Gastroesophageal sphincter (tissue), 4 donors: Measurements from ENCODE around the gene CDH13. TPM values are rescaled to one million over a fixed set of nuclear protein-coding genes. Genes with fewer than 3 reads are reported as not detected.

ENCODE experiments used
- ATAC-seq: fragments of 150-250 bp; one replicate; pipeline ENCODE4 v1.9.1; 2016; ENCODE audit warnings: mild to moderate bottlenecking, moderate library complexity
- H3K27ac ChIP-seq, 4 donors: fragments of 200-600 bp; sonication (generic) in 3 of 4; 1 replicate in 3 of 4; 2 replicates in 1 of 4; pipeline ENCODE4 v1.5.1; 2016 to 2019
- H3K27me3 ChIP-seq: fragments of 200-600 bp; sonication (generic); one replicate; pipeline ENCODE4 v1.5.1; 2019
- H3K36me3 ChIP-seq, 2 donors: fragments of 200-600 bp; sonication (generic); one replicate each; pipeline ENCODE4 v1.5.1; 2019; ENCODE audit warnings: control low read depth in 1 of 2
- H3K4me1 ChIP-seq, 3 donors: fragments of 200-600 bp; sonication (generic); 1 replicate in 2 of 3; 2 replicates in 1 of 3; pipeline ENCODE4 v1.5.1; 2016 to 2019; ENCODE audit warnings: control low read depth in 2 of 3
- H3K4me3 ChIP-seq, 2 donors: fragments of 200-600 bp; sonication (generic); one replicate each; pipeline ENCODE4 v1.5.1; 2019; ENCODE audit warnings: mild to moderate bottlenecking in 1 of 2, moderate library complexity in 1 of 2
- H3K9me3 ChIP-seq, 3 donors: fragments of 200-600 bp; sonication (generic); one replicate each; pipeline ENCODE4 v1.5.1; 2017 to 2019; ENCODE audit warnings: control low read depth in 2 of 3
- EP300 ChIP-seq: sonication (generic); formaldehyde crosslinking; IDR thresholded peaks from one replicate; pipeline ENCODE4 v1.6.1; 2017; ENCODE audit warnings: antibody characterized with exemption, mild to moderate bottlenecking
- POLR2A ChIP-seq, 2 donors: fragments of 450-650 bp; IDR thresholded peaks; one replicate each; pipeline ENCODE4 v1.6.1; 2017; ENCODE audit warnings: antibody characterized with exemption in 2 of 2, mild to moderate bottlenecking in 2 of 2, moderate library complexity in 1 of 2
- POLR2AphosphoS5 ChIP-seq: sonication (generic); formaldehyde crosslinking; IDR thresholded peaks from one replicate; pipeline ENCODE4 v1.6.1; 2017; ENCODE audit warnings: antibody characterized with exemption
- WGBS, 2 donors: methylation state at CpG; one replicate each; pipeline ENCODE4 v1.1.5; 2018; ENCODE audit warnings: low coverage in 1 of 2; 5-methylcytosine and 5-hydroxymethylcytosine counted together
- total RNA-seq, 4 donors: library from RNA; depleted of rRNA; stranded (reverse); fragments of >200 nt; gene quantifications; one replicate each; pipeline ENCODE4 v1.1.0, GENCODE V29; 2016
- TF ChIP-seq, protein P1 (sequence below), 4 experiments: fragments of 200-600 bp in 2 of 4; fragments of 450-650 bp in 2 of 4; sonication (generic) in 1 of 4; IDR thresholded peaks; one replicate each; pipeline ENCODE4 v1.5.1; 2017 to 2019; ENCODE audit warnings: antibody characterized with exemption in 4 of 4, mild to moderate bottlenecking in 2 of 4, moderate library complexity in 2 of 4

CDH13 gene
- total RNA-seq, 4 donors from 2014 or later = 4.2 to 22.3 (median 11.4) TPM

DNA sequence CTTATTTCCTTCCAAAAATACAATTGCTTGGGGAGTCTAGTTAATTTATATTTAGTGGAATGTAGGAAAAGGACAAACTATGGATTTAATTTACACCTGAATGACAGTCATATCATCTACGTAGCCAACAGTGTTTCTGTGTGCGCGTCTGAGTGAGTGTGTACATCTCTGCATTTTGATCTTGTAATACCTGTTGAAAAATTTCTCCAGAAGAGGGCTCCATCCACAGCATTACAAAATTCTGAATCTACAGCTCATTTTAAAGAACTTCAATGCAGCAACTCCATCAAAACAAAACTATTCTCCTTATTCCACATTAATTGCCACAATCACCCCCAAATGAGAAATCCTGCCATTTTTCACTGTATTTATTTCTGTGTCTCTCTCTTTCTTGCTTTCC lies 3.9 kb downstream of the CDH13 start:
- TF ChIP-seq POLR2AphosphoS5 (no peak), EP300 (no peak)
- TF ChIP-seq, protein P1, sequence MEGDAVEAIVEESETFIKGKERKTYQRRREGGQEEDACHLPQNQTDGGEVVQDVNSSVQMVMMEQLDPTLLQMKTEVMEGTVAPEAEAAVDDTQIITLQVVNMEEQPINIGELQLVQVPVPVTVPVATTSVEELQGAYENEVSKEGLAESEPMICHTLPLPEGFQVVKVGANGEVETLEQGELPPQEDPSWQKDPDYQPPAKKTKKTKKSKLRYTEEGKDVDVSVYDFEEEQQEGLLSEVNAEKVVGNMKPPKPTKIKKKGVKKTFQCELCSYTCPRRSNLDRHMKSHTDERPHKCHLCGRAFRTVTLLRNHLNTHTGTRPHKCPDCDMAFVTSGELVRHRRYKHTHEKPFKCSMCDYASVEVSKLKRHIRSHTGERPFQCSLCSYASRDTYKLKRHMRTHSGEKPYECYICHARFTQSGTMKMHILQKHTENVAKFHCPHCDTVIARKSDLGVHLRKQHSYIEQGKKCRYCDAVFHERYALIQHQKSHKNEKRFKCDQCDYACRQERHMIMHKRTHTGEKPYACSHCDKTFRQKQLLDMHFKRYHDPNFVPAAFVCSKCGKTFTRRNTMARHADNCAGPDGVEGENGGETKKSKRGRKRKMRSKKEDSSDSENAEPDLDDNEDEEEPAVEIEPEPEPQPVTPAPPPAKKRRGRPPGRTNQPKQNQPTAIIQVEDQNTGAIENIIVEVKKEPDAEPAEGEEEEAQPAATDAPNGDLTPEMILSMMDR (IDR thresholded peaks at IDR 0.05) = peak in 1 of 4 experiments; percentile 23
- 43 to 60% methylated on average over 2 to 3 of the region's 3 CpGs for WGBS, 2 donors
- Histone ChIP-seq H3K27ac (no peak overlapping the region), H3K4me1 (peaks cover 0 to 24% (median 6%) of the 10 kb centered on the region in 3 donors), H3K9me3 (no peaks in the 10 kb centered on the region), H3K27me3 (peaks cover 73% of the 10 kb centered on the region), H3K4me3 (no peak overlapping the region), H3K36me3 (no peaks in the 10 kb centered on the region)
- no peak for ATAC-seq

DNA sequence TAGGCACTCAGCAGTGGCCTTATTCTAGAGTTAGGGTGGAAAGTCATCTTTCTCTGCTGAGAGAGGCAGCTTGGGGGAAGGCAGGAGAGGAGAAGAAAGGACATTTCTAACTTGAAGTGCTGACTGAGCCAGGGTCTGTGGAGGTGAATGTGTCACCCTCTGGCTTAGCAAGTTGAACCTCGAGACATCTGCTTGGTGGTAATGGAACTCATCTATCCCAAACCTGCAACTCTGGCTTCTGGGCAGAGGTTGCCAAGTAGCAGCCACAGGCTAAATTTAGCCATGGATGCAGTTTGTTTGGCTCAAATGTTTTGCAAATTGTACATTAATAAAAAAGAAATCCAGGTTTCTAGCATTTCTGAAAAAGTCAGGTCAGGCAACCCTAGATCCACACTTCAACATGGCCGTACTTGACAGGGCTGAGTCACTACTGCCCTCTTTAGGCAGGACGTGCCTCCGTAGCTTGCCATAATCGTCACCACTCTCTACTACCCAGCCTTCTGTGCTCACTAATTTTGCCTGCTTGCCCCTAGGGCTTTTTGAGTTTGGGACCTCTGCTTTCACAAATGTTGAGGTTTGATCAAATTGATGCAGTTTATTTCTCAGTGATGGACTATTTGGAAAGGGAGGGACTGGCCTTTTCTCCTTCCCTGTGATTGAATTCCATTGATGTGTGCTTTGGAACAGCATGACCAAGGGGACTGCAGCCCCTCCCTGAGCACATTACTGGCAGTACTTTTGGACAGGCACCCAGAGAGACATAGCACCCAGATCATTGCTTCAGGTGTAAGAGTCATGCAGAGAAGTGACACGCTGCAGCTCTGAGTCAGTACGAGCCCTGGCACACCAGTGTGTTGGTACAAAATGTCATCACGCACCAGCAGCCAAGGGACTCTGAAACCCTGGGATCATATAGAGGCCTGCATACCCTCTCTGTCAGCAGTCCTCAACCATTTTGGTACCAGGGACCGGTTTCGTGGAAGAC lies 5.2 kb downstream of the CDH13 start:
- H3K27me3 ChIP-seq = peaks cover 60% of the 10 kb centered on the region
- H3K27ac ChIP-seq = no peak overlapping the region
- TF ChIP-seq, protein P1 (IDR thresholded peaks at IDR 0.05) = no peak
- TF ChIP-seq POLR2AphosphoS5 (no peak), POLR2A (IDR thresholded peaks at IDR 0.05) (no peak), EP300 (no peak)
- H3K4me3 ChIP-seq = no peak overlapping the region
- no peaks in the 10 kb centered on the region for H3K36me3 ChIP-seq
- no peaks in the 10 kb centered on the region for H3K9me3 ChIP-seq
- WGBS, 2 donors = 77 to 93% methylated on average over 6 of the region's 10 CpGs
- no peak for ATAC-seq
- H3K4me1 ChIP-seq = peaks cover 0 to 19% (median 6%) of the 10 kb centered on the region in 3 donors

DNA sequence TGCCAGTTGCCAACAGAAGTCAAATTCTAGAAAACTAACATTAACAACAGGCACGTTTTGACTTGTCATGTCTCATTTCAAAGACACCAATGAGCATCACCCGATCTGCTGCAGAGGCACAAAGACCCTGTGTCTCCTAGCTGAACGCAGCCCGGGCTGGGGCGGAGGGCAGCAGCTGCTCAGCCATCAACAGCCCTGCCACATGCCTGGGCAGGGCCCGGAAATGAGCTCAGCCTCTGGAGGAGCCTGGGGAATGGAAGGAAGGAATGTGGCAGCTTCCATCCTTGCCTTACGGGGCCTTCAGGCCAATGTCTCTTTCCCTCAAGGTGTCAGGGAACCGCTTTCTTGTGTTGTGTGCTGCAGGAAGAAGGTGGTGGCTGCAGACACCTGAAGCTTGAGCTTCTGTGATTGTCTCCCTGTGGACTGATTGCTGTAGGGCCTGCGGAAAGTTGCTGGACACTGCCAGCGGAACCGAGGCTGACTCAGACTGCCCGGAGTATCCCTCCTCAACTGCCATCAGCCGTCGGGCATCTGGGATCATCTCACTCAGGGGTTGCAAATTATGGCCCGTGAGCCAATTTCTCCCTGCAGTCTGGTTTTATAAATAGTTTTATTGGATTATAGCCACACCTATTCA lies 7.3 kb downstream of the CDH13 start:
- ATAC-seq = no peak

DNA sequence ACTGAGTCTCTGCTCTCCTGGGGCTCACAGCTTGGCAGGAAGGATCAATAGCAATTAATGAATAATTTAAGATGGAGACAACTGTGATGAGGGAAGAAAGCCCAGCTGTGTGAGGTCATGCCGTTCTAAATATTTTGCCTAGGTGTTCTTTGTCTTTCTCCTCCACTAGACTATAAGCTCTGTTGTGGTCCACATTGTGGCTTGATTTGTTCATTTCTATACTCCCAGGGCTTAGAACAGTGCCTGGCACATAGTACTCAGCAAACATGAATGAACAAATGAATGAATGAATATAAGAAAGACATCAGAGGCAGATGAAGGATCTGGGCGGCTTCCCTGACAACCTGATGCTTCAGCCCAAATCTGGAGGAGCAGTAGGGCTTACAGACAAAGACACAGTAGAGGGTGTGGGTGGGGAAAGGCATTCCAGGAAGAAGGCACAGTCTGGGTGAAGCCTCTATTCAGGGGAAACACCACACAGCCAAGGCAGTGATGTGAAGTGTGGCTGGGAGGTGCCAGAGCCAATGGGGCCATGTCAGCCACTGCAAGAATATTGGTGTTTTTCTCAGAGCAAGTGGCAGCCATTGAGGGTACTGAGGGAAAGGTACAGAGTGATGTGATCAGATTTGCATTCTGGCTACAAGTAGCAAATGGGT lies 8.3 kb downstream of the CDH13 start:
- ATAC-seq = no peak
- H3K27ac ChIP-seq = no peak overlapping the region

More for the DNA sequence above, 7.3 kb downstream of the CDH13 start:
- Histone ChIP-seq H3K4me1 (peaks cover 0 to 3% (median 0%) of the 10 kb centered on the region in 3 donors), H3K27ac (peak overlapping the region in 3 of 4 donors; percentile 4 to 30 (median 10)), H3K36me3 (no peaks in the 10 kb centered on the region), H3K9me3 (no peaks in the 10 kb centered on the region), H3K4me3 (no peak overlapping the region), H3K27me3 (peaks cover 39% of the 10 kb centered on the region)
- WGBS, 2 donors = 38 to 80% methylated on average over 6 to 7 of the region's 15 CpGs
- TF ChIP-seq POLR2A (IDR thresholded peaks at IDR 0.05) (no peak), EP300 (no peak), POLR2AphosphoS5 (no peak)
- TF ChIP-seq, protein P1 (IDR thresholded peaks at IDR 0.05) = no peak

More for the DNA sequence above, 8.3 kb downstream of the CDH13 start:
- Histone ChIP-seq H3K4me3 (no peak overlapping the region), H3K36me3 (no peaks in the 10 kb centered on the region), H3K9me3 (no peaks in the 10 kb centered on the region), H3K27me3 (peaks cover 29% of the 10 kb centered on the region), H3K4me1 (peaks cover 0 to under 1% (median 0%) of the 10 kb centered on the region in 3 donors)
- 92 to 94% methylated on average over 2 of the region's 2 CpGs for WGBS, 2 donors
- TF ChIP-seq POLR2AphosphoS5 (no peak), POLR2A (IDR thresholded peaks at IDR 0.05) (no peak), EP300 (no peak)
- TF ChIP-seq, protein P1 (IDR thresholded peaks at IDR 0.05) = no peak
